Mucosa of rectum (tissue), 2 donors: ENCODE measurements around the gene ASIC2.

ENCODE experiments used
- H3K27ac ChIP-seq, 2 donors: one replicate each; pipeline ENCODE4 v1.7.0; 2013; ENCODE audit warnings: inconsistent platforms in 2 of 2, low read depth in 2 of 2, low read length in 2 of 2
- H3K27me3 ChIP-seq, 2 donors: one replicate each; pipeline ENCODE4 v1.7.0; 2013; ENCODE audit warnings: low read length in 2 of 2; ENCODE audit not compliant: control insufficient read depth in 2 of 2, insufficient read depth in 2 of 2
- H3K36me3 ChIP-seq, 2 donors: one replicate each; pipeline ENCODE4 v1.7.0; 2013; ENCODE audit warnings: low read length in 2 of 2; ENCODE audit not compliant: control insufficient read depth in 2 of 2, insufficient read depth in 2 of 2
- H3K4me1 ChIP-seq, 2 donors: one replicate each; pipeline ENCODE4 v1.7.0; 2013; ENCODE audit warnings: low read length in 2 of 2, mild to moderate bottlenecking in 1 of 2; ENCODE audit not compliant: control insufficient read depth in 2 of 2, insufficient read depth in 2 of 2
- H3K4me3 ChIP-seq, 2 donors: one replicate each; pipeline ENCODE4 v1.7.0; 2013; ENCODE audit warnings: low read length in 2 of 2
- H3K9ac ChIP-seq, 2 donors: one replicate each; pipeline ENCODE4 v1.7.0; 2013; ENCODE audit warnings: low read length in 2 of 2, low read depth in 1 of 2, mild to moderate bottlenecking in 1 of 2
- H3K9me3 ChIP-seq, 2 donors: one replicate each; pipeline ENCODE4 v1.7.0; 2013; ENCODE audit warnings: low read length in 2 of 2; ENCODE audit not compliant: control insufficient read depth in 2 of 2
- donor health status: healthy.
- donor health status: Normal muscosa, but diverticular disease.

Gene ASIC2

GRCh38 chr17:33055746-33056145, 237.3 kb downstream of the ASIC2 start:
- H3K36me3 ChIP-seq: no peaks in the 10 kb centered on the region
- no peak overlapping the region for H3K4me3 ChIP-seq
- H3K27me3 ChIP-seq: no peaks in the 10 kb centered on the region
- H3K4me1 ChIP-seq: peaks cover 0 to 3% of the 10 kb centered on the region in 2 donors
- H3K27ac ChIP-seq: no peak overlapping the region
- H3K9me3 ChIP-seq: no peaks in the 10 kb centered on the region
- H3K9ac ChIP-seq: no peak overlapping the region

GRCh38 chr17:33055171-33055611, 237.9 kb downstream of the ASIC2 start:
- no peaks in the 10 kb centered on the region for H3K9me3 ChIP-seq
- no peak overlapping the region for H3K4me3 ChIP-seq
- peaks cover 0 to 3% of the 10 kb centered on the region in 2 donors for H3K4me1 ChIP-seq
- no peak overlapping the region for H3K9ac ChIP-seq
- H3K27me3 ChIP-seq: no peaks in the 10 kb centered on the region
- H3K36me3 ChIP-seq: no peaks in the 10 kb centered on the region
- no peak overlapping the region for H3K27ac ChIP-seq

- no peaks in the 10 kb centered on the region for H3K36me3 ChIP-seq
- H3K27me3 ChIP-seq: no peaks in the 10 kb centered on the region
- no peak overlapping the region for H3K4me3 ChIP-seq
- H3K4me1 ChIP-seq: peaks cover 0 to 3% of the 10 kb centered on the region in 2 donors
- no peak overlapping the region for H3K27ac ChIP-seq
- no peaks in the 10 kb centered on the region for H3K9me3 ChIP-seq
- H3K9ac ChIP-seq: no peak overlapping the region
These were observed 238.7 kb downstream of the ASIC2 start for GRCh38 chr17:33054412-33054811.

GRCh38 chr17:33053676-33054075, 239.4 kb downstream of the ASIC2 start:
- Histone ChIP-seq H3K4me1 (peaks cover 0 to 3% of the 10 kb centered on the region in 2 donors), H3K27ac (no peak overlapping the region), H3K36me3 (no peaks in the 10 kb centered on the region), H3K9ac (no peak overlapping the region), H3K4me3 (no peak overlapping the region), H3K9me3 (no peaks in the 10 kb centered on the region), H3K27me3 (no peaks in the 10 kb centered on the region)

GRCh38 chr17:33052856-33053255, 240.2 kb downstream of the ASIC2 start:
- Histone ChIP-seq H3K27me3 (no peaks in the 10 kb centered on the region), H3K4me1 (peaks cover 0 to 3% of the 10 kb centered on the region in 2 donors), H3K9me3 (no peaks in the 10 kb centered on the region), H3K9ac (no peak overlapping the region), H3K4me3 (no peak overlapping the region), H3K36me3 (no peaks in the 10 kb centered on the region), H3K27ac (no peak overlapping the region)

- H3K9ac ChIP-seq: no peak overlapping the region
- H3K27me3 ChIP-seq: no peaks in the 10 kb centered on the region
- H3K9me3 ChIP-seq: no peaks in the 10 kb centered on the region
- H3K36me3 ChIP-seq: no peaks in the 10 kb centered on the region
- no peaks in the 10 kb centered on the region for H3K4me1 ChIP-seq
- no peak overlapping the region for H3K27ac ChIP-seq
- no peak overlapping the region for H3K4me3 ChIP-seq
These were observed 242.4 kb downstream of the ASIC2 start for GRCh38 chr17:33050611-33051140.

- no peaks in the 10 kb centered on the region for H3K27me3 ChIP-seq
- no peak overlapping the region for H3K27ac ChIP-seq
- no peak overlapping the region for H3K4me3 ChIP-seq
- no peaks in the 10 kb centered on the region for H3K9me3 ChIP-seq
- H3K36me3 ChIP-seq: no peaks in the 10 kb centered on the region
- H3K9ac ChIP-seq: no peak overlapping the region
- no peaks in the 10 kb centered on the region for H3K4me1 ChIP-seq
These were observed 243.2 kb downstream of the ASIC2 start for GRCh38 chr17:33049781-33050414.

GRCh38 chr17:33046361-33047255, 246.5 kb downstream of the ASIC2 start:
- H3K27me3 ChIP-seq: no peaks in the 10 kb centered on the region
- H3K9ac ChIP-seq: no peak overlapping the region
- no peaks in the 10 kb centered on the region for H3K9me3 ChIP-seq
- H3K36me3 ChIP-seq: no peaks in the 10 kb centered on the region
- no peak overlapping the region for H3K27ac ChIP-seq
- H3K4me1 ChIP-seq: no peaks in the 10 kb centered on the region
- no peak overlapping the region for H3K4me3 ChIP-seq

- Histone ChIP-seq H3K27me3 (peaks cover 0 to 3% of the 10 kb centered on the region in 2 donors), H3K9me3 (no peaks in the 10 kb centered on the region), H3K9ac (no peak overlapping the region), H3K27ac (no peak overlapping the region), H3K4me3 (no peak overlapping the region), H3K36me3 (no peaks in the 10 kb centered on the region), H3K4me1 (no peaks in the 10 kb centered on the region)
These were observed 247.9 kb downstream of the ASIC2 start for GRCh38 chr17:33045216-33045615.

- Histone ChIP-seq H3K9me3 (no peaks in the 10 kb centered on the region), H3K36me3 (no peaks in the 10 kb centered on the region), H3K9ac (no peak overlapping the region), H3K27me3 (peaks cover 0 to 3% of the 10 kb centered on the region in 2 donors), H3K4me1 (no peaks in the 10 kb centered on the region), H3K27ac (no peak overlapping the region), H3K4me3 (no peak overlapping the region)
These were observed 248.3 kb downstream of the ASIC2 start for GRCh38 chr17:33044771-33045170.
